HG03460 (cell line): ENCODE results near the gene ADAMTS6.

Experiments used
- ATAC-seq: cut with Tn5 transposase; IDR thresholded peaks from one replicate; pipeline ENCODE4 v1.9.1; 2021; ENCODE audit not compliant: unreplicated experiment

ADAMTS6 gene

GRCh38 chr5:65111961-65112658 is 369.6 kb downstream of the ADAMTS6 start:
- no peak for ATAC-seq

DNA sequence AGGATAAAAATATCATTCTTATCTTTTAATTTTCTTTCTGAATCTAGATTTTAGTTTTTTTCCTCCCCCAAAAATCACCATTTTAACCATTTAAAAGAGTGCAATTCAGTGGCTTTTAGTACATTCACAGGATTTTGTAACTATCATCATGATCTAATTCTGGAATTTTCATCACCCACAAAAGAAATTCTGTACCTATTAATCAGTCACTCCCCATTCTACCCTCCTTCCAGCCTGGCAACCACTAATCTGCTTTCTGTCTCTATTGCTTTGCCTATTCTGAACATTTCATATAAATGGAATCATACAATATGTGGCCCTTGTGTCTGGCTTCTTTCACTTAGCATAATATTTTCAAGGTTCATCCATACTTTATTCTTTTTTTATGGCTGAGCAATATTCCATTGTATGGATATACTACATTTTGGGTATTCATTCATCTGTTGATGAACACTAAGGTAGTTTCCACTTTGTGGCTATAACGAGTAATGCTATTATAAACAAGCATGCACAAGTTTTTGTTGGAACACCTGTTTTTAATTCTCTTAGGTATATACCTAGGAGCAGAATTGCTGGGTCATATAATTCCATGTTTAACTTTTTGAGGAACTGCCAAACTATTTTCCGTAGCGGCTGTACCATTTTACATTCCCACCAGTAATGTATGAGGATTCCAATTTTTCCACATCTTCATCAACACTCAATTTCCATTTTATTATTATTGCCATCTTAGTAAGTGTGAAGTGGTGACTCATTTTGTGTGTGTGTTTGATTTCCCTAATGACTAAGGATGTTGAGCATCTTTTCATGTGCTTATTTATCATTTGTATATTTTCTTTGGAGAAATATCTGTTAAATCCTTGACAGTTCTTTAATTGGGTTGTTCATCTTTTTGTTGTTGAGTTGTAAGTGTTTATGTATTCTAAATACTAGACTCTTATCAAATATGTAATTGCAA is 372.7 kb downstream of the ADAMTS6 start:
- no peak for ATAC-seq

DNA sequence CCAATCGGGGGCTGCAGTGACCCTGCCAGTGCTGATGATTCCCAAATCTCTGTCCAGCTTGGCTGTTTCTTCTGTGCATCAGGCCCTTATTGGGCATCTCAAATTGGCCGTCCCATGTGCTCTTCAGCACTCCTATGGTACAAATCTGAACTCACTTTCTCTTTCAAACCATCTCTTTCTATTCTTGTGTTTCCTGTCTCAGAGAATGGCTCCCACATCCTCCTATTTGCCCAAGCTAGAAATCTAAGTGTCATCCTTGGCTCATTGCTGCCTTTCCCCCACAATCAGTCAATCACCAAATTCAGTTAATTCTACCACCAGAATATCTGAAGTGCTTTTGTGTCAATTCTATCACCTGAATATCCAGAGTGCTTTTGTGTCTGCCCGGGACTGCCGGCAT is 376.4 kb downstream of the ADAMTS6 start:
- ATAC-seq = no peak

DNA sequence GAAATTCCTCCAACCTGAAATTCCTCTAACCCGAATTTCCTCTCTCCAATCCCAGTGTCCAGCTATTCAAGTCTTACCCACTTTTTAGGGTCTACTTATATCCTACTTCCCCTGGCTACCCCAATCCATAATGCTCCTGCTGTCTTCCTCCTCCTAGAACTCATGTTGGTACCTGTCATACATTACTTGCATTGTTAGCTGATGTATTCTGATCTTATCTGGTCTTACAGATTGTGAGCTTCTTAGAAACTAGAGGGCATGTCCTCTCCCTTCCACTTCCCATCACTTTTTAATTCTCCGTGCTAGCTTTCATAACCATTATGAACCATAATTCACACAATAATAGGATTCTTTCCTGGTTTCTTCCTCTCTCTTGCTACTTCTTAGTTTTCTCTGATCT is 376.9 kb downstream of the ADAMTS6 start:
- ATAC-seq = no peak

GRCh38 chr5:65103756-65104440 is 377.8 kb downstream of the ADAMTS6 start:
- ATAC-seq = no peak

DNA sequence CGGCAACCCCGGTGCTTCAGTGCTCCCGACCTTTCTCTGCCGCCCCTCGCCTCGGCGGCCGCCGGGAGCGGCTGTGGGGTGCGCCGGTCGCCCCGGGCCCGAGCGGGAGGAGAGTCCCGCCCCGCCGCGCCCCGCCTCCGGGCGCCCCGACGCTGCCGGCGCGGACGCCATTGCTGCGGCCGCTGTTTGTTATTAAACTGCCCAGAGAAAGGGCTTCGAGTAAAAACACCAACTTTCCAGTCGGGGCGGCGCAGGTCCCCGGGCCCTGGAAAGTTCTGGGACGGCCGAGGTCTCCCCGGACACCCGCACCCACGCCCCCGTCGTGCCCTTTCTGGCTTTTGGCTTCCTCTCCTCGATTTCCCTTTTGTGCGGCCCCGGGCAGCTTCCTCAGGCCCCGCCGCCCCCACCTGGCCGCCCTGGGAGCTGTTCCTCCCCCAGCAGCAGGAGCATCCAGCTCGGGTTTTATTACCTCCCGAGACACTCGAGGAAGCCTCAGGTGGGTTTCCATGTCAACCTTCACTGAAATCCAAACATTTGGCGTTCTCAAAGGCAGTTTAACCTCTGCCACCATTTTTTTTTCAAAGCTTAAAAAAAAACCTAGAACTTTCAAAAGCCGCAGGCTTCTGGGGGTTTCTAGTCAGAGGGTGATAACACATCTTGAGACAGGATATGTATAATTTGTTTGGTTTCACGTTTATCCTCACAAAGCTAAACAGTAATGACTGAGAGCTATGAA is 378.6 kb downstream of the ADAMTS6 start:
- peak; percentile 69 for ATAC-seq

DNA sequence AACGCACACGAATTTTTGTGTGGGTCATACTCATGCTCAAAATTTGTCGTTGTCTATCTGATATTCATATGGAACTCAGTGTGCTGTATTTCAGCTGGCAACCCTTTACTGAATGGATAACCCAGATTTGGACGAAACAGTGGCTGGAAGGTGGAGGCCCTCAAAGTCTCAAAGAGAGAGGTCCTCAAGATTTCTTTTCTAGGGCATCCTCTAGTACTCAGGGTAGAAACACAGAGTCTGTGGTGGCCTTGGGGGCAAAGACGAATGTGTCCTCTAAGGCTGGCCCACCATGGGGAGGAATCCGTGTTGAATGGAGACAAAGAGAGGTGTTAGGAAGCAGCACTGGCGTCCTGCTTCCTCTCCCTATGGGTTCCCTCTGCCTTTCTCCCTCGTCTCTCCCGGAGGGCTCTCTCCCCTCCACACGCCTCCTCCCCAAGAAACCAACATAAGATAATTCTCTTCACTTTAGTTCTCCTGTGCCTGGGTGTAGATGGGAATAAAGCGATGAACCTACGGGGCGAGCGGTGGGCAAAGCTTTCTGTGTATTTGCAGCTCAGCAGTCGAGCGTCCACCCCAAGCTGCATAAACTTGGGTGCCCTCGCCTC is 379.2 kb downstream of the ADAMTS6 start:
- no peak for ATAC-seq

GRCh38 chr5:65101632-65102100 is 380.1 kb downstream of the ADAMTS6 start:
- no peak for ATAC-seq

- no peak for ATAC-seq
Observed at GRCh38 chr5:65100911-65101631, 380.6 kb downstream of the ADAMTS6 start.
